Adrenal gland (tissue), 12 donors: ENCODE measurements around the gene LENG9. TPM values are rescaled to one million over a fixed set of nuclear protein-coding genes. Genes with fewer than 3 reads are reported as not detected.

ENCODE experiments used
- DNase-seq, 7 donors: peaks; one replicate each; pipeline ENCODE4 v3.0.0-alpha.2; 2019 to 2020
- H3K27ac ChIP-seq, 5 donors: fragments of 200-600 bp; sonication (generic) in 4 of 5; 1 replicate in 3 of 5; 2 replicates in 2 of 5; pipeline versions ENCODE4 v1.5.1 to v1.8.0; 2016 to 2020; ENCODE audit warnings: mild to moderate bottlenecking in 1 of 5
- H3K27me3 ChIP-seq: fragments of 200-600 bp; 2 replicates; pipeline ENCODE4 v1.8.0; 2021
- H3K36me3 ChIP-seq, 2 donors: fragments of 200-600 bp; replicated peaks in 1 of 2; 1 replicate in 1 of 2; 2 replicates in 1 of 2; pipeline versions ENCODE4 v1.5.1 to v1.8.0; 2018 to 2022
- H3K4me1 ChIP-seq, 2 donors: fragments of 200-600 bp; replicated peaks in 1 of 2; 1 replicate in 1 of 2; 2 replicates in 1 of 2; pipeline versions ENCODE4 v1.5.1 to v1.8.0; 2018 to 2021
- H3K4me3 ChIP-seq, 4 donors: fragments of 200-600 bp; sonication (generic) in 3 of 4; one replicate each; pipeline ENCODE4 v1.5.1; 2016 to 2018
- H3K9me3 ChIP-seq, 3 donors: fragments of 200-600 bp; sonication (generic) in 1 of 3; replicated peaks in 1 of 3; 1 replicate in 2 of 3; 2 replicates in 1 of 3; pipeline versions ENCODE4 v1.5.1 to v1.8.0; 2016 to 2021
- CTCF ChIP-seq, 6 experiments: fragments of 450-650 bp in 4 of 6; fragments of 200-600 bp in 2 of 6; sonication (generic) in 1 of 6; IDR thresholded peaks; 1 replicate in 5 of 6; 2 replicates in 1 of 6; pipeline versions ENCODE4 v1.5.1 to v1.8.0; 2016 to 2021; ENCODE audit warnings: antibody characterized with exemption in 6 of 6, mild to moderate bottlenecking in 2 of 6, moderate library complexity in 1 of 6
- POLR2A ChIP-seq, 2 donors: fragments of 450-650 bp; IDR thresholded peaks; one replicate each; pipeline ENCODE4 v1.6.1; 2017; ENCODE audit warnings: antibody characterized with exemption in 2 of 2, mild to moderate bottlenecking in 2 of 2, moderate library complexity in 1 of 2
- WGBS, 4 donors: extraction: QIAGEN DNeasy Blood & Tissue Kit in 2 of 4; methylation state at CpG; one replicate each; pipeline versions ENCODE4 v1.1.5 to v1.1.7; 2013 to 2017; 5-methylcytosine and 5-hydroxymethylcytosine counted together
- intact Hi-C, 2 donors: fragments of 100-400 bp; cut with DNase I; formaldehyde crosslinking; loops; one replicate each; pipeline versions ENCODE4 v1.14.1 to v1.15.0; 2022 to 2023
- polyA plus RNA-seq, 3 donors: library from polyadenylated mRNA; stranded (reverse); fragments of 200-250 nt in 2 of 3; fragments of 350-450 nt in 1 of 3; fragmentation: Illumina TruSeq in 1 of 3; extraction: RNeasy Lipid Tissue Mini Kit (QIAGEN cat#74804) in 1 of 3; gene quantifications; one replicate each; pipeline ENCODE4 v1.2.3, GENCODE V29; 2013 to 2014
- total RNA-seq, 9 donors: library from RNA; depleted of rRNA in 4 of 9; stranded (reverse); fragments of >200 nt in 4 of 9; fragments of 120-200 nt in 1 of 9; fragmentation: NEBNext Ultra II Directional in 1 of 9; extraction: Animal tissue kit (Norgen Biotek cat#: 25700) in 1 of 9; gene quantifications; one replicate each; pipeline versions ENCODE4 v1.1.0 to v1.2.4, GENCODE V29; 2013 to 2023
- donor health status: healthy with polysubstance abuse.
- donor health status: Bipolar disorder and iron deficiency.
- donor health status: DM: yes; HTN: yes; CAD: no.
- donor health status: DM: no; HTN: no; CAD: no.
- donor health status: DM: no; HTN: no; CAD: no.
- donor health status: DM: yes; HTN: yes; CAD: no.

Gene LENG9
- total and polyA plus RNA-seq, 12 donors = 1.3 to 15.3 (median 7.8) TPM

- no peak overlapping the region for H3K4me3 ChIP-seq
- intact Hi-C loops = loop anchor here in 1 of 2 donors (10.0 kb wide), 1 partner anchor 195 kb away; no protein-coding TSS in a partner anchor
- DNase-seq = no peak
- WGBS, 4 donors = 45 to 65% (median 55%) methylated on average over 2 of the region's 2 CpGs
- H3K9me3 ChIP-seq = no peaks in the 10 kb centered on the region
- no peaks in the 10 kb centered on the region for H3K36me3 ChIP-seq
- TF ChIP-seq CTCF (IDR thresholded peaks at IDR 0.05) = no peak
- no peak for TF ChIP-seq POLR2A (IDR thresholded peaks at IDR 0.05)
- H3K4me1 ChIP-seq = no peaks in the 10 kb centered on the region
- H3K27me3 ChIP-seq = no peaks in the 10 kb centered on the region
- H3K27ac ChIP-seq = no peak overlapping the region
Measured at GRCh38 chr19:54480051-54480450, 16.5 kb upstream of the LENG9 start.

- intact Hi-C loops = loop anchor here in 1 of 2 donors (5.0 kb wide), 1 partner anchor 199 kb away; no protein-coding TSS in a partner anchor
- peak in 1 of 7 donors; percentile 25 for DNase-seq
Measured at GRCh38 chr19:54478677-54479266, 15.2 kb upstream of the LENG9 start.

GRCh38 chr19:54477650-54478049 is 14.1 kb upstream of the LENG9 start:
- H3K36me3 ChIP-seq = no peaks in the 10 kb centered on the region
- 61 to 68% (median 63%) methylated on average over 3 of the region's 3 CpGs for WGBS, 4 donors
- H3K9me3 ChIP-seq = no peaks in the 10 kb centered on the region
- no peak overlapping the region for H3K4me3 ChIP-seq
- H3K27me3 ChIP-seq = no peaks in the 10 kb centered on the region
- H3K27ac ChIP-seq = no peak overlapping the region
- intact Hi-C loops = loop anchor here in 1 of 2 donors (5.0 kb wide), 1 partner anchor 200 kb away; no protein-coding TSS in a partner anchor
- DNase-seq = no peak
- no peaks in the 10 kb centered on the region for H3K4me1 ChIP-seq
- TF ChIP-seq CTCF (IDR thresholded peaks at IDR 0.05) (peak in 1 of 6 experiments; percentile 8), POLR2A (IDR thresholded peaks at IDR 0.05) (no peak)

More at GRCh38 chr19:54478677-54479266, 15.2 kb upstream of the LENG9 start:
- H3K27ac ChIP-seq = no peak overlapping the region
- H3K27me3 ChIP-seq = no peaks in the 10 kb centered on the region
- WGBS, 4 donors = 14 to 20% (median 18%) methylated on average over 10 of the region's 10 CpGs
- no peaks in the 10 kb centered on the region for H3K36me3 ChIP-seq
- no peaks in the 10 kb centered on the region for H3K9me3 ChIP-seq
- no peak overlapping the region for H3K4me3 ChIP-seq
- H3K4me1 ChIP-seq = no peaks in the 10 kb centered on the region
- TF ChIP-seq CTCF (IDR thresholded peaks at IDR 0.05) (peak; percentile 22 to 55 (median 42)), POLR2A (IDR thresholded peaks at IDR 0.05) (no peak)

- H3K36me3 ChIP-seq = no peaks in the 10 kb centered on the region
- 83 to 91% (median 86%) methylated on average over 10 to 11 of the region's 11 CpGs for WGBS, 4 donors
- intact Hi-C loops = loop anchor here in 1 of 2 donors (5.0 kb wide), 1 partner anchor 202 kb away; no protein-coding TSS in a partner anchor
- no peaks in the 10 kb centered on the region for H3K9me3 ChIP-seq
- no peak for DNase-seq
- no peak overlapping the region for H3K27ac ChIP-seq
- no peaks in the 10 kb centered on the region for H3K27me3 ChIP-seq
- peaks cover 0 to 7% of the 10 kb centered on the region in 2 donors for H3K4me1 ChIP-seq
- TF ChIP-seq POLR2A (IDR thresholded peaks at IDR 0.05) (no peak), CTCF (IDR thresholded peaks at IDR 0.05) (no peak)
- H3K4me3 ChIP-seq = no peak overlapping the region
Measured at GRCh38 chr19:54475706-54476105, 12.1 kb upstream of the LENG9 start.
